ES-I3 (cell line): ENCODE data around the gene EFCAB5.
"Not testable (repeated sequence)": the region's sequence is repeated elsewhere in the genome, so short reads cannot be mapped to it uniquely, and the experiment has no call there.

Source experiments
- H3K36me3 ChIP-seq: 2 replicates; pipeline ENCODE4 v1.6.1; 2013; ENCODE audit warnings: mild to moderate bottlenecking, low read length, control low read depth, moderate library complexity; ENCODE audit not compliant: insufficient read depth
- H3K4me1 ChIP-seq: 2 replicates; pipeline ENCODE4 v1.6.1; 2013; ENCODE audit warnings: mild to moderate bottlenecking, control low read depth, low read length; ENCODE audit not compliant: insufficient read depth
- H3K9ac ChIP-seq: 2 replicates; pipeline ENCODE4 v1.6.1; 2013; ENCODE audit warnings: low read depth, mild to moderate bottlenecking, low read length, moderate library complexity
- H3K9me3 ChIP-seq: 2 replicates; pipeline ENCODE4 v1.6.1; 2013; ENCODE audit warnings: mild to moderate bottlenecking, low read length, moderate library complexity; ENCODE audit not compliant: control insufficient read depth, insufficient read depth

Gene EFCAB5

DNA sequence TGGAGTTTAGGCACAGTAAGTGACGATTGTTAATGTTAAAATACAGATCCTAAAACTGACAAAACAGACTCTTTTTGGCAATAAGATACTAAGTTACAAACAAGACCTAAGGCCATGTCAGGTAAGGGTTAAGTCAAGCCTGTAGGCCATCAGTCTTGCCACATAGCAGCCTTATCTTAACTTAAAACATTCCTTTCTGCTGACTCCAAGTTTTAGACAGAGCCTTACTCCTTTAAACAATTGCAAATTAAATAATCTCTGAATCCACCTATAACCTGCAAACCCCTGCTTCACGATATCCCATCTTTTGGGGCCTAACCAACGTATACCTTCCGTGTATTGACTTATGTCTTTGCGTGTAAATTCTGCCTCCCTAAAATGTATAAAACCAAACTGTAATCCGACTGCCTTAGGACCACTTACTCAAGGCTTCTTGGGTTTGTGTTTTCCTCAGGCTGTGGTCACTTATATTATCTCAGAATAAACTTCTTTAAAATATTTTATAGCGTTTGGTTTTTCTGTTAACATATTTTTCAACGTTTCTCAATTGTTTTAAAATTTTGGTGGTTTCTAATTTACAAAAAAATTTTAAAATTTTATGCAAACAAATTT is 64.4 kb downstream of the EFCAB5 start:
- no peaks in the 10 kb centered on the region; the same call in 1 of the 2 replicates for H3K9me3 ChIP-seq
- no peak overlapping the region for H3K9ac ChIP-seq
- H3K36me3 ChIP-seq, result no peaks in the 10 kb centered on the region
- peaks cover 6% of the 10 kb centered on the region for H3K4me1 ChIP-seq

DNA sequence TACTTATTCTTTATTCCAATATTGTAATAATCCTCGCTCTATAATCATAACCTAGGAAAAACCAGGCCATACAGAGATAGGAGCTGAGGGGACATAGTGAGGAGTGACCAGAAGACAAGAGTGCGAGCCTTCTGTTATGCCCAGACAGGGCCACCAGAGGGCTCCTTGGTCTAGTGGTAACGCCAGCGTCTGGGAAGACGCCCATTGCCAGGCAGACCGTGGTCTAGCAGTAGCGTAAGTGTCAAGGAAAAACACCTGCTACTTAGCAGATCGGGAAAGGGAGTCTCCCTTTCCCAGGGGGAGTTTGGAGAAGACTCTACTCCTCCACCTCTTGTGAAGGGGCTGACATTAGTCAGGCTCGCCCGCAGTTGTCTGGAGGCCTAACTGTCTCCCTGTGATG is 70.5 kb downstream of the EFCAB5 start:
- H3K9ac ChIP-seq, H3K4me1 ChIP-seq, H3K36me3 ChIP-seq, H3K9me3 ChIP-seq: not testable (repeated sequence)

- Histone ChIP-seq H3K36me3 (no peaks in the 10 kb centered on the region), H3K9ac (no peak overlapping the region), H3K4me1 (no peaks in the 10 kb centered on the region), H3K9me3 (no peaks in the 10 kb centered on the region)
Observed at GRCh38 chr17:30021708-30022317, 80.4 kb downstream of the EFCAB5 start.

- not testable (repeated sequence) for H3K36me3 ChIP-seq, H3K9me3 ChIP-seq, H3K9ac ChIP-seq, H3K4me1 ChIP-seq
Observed at GRCh38 chr17:30025325-30025724, 83.9 kb downstream of the EFCAB5 start.

GRCh38 chr17:30027676-30028075 is 86.2 kb downstream of the EFCAB5 start:
- Histone ChIP-seq H3K9ac (no peak overlapping the region), H3K4me1 (no peaks in the 10 kb centered on the region), H3K36me3 (no peaks in the 10 kb centered on the region), H3K9me3 (no peaks in the 10 kb centered on the region)

GRCh38 chr17:30031214-30031869 is 89.9 kb downstream of the EFCAB5 start:
- no peaks in the 10 kb centered on the region for H3K4me1 ChIP-seq
- H3K9me3 ChIP-seq, result no peaks in the 10 kb centered on the region
- no peak overlapping the region for H3K9ac ChIP-seq
- H3K36me3 ChIP-seq, result no peaks in the 10 kb centered on the region

- Histone ChIP-seq H3K36me3 (no peaks in the 10 kb centered on the region), H3K9ac (no peak overlapping the region), H3K4me1 (no peaks in the 10 kb centered on the region), H3K9me3 (peaks cover 8% of the 10 kb centered on the region)
Observed at GRCh38 chr17:30035369-30035768, 93.9 kb downstream of the EFCAB5 start.

- H3K9me3 ChIP-seq, result peaks cover 15% of the 10 kb centered on the region
- H3K36me3 ChIP-seq, result not testable (repeated sequence)
Observed at GRCh38 chr17:30040719-30041518, 99.5 kb downstream of the EFCAB5 start.

DNA sequence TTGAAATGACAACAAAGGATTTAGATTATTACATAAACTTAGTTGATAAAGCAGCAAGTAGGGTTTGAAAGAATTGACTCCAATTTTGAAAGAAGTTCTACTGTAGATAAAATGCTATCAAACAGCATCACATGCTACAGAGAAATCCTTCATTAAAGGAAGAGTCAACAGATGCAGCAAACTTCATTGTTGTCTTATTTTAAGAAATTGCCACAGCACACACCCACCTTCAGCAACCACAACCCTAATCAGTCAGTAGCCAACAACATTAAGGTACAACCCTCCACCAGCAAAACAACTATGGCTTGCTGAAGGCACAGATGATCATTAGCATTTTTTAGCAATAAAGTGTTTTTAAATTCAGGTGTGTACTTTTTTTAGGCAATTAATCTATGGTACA is 100.1 kb downstream of the EFCAB5 start:
- Histone ChIP-seq H3K9me3 (peaks cover 15% of the 10 kb centered on the region), H3K4me1 (no peaks in the 10 kb centered on the region), H3K9ac (no peak overlapping the region), H3K36me3 (no peaks in the 10 kb centered on the region)

More at GRCh38 chr17:30040719-30041518, 99.5 kb downstream of the EFCAB5 start:
- not testable (repeated sequence) for H3K9ac ChIP-seq, H3K4me1 ChIP-seq

GRCh38 chr17:30062372-30062771 is 120.9 kb downstream of the EFCAB5 start:
- no peaks in the 10 kb centered on the region; the same call in 1 of the 2 replicates for H3K36me3 ChIP-seq
- no peaks in the 10 kb centered on the region for H3K9me3 ChIP-seq
- H3K9ac ChIP-seq, result no peak overlapping the region
- no peaks in the 10 kb centered on the region for H3K4me1 ChIP-seq

GRCh38 chr17:30064738-30065137 is 123.3 kb downstream of the EFCAB5 start:
- Histone ChIP-seq H3K36me3 (no peaks in the 10 kb centered on the region; the same call in 1 of the 2 replicates), H3K9ac (no peak overlapping the region), H3K9me3 (no peaks in the 10 kb centered on the region), H3K4me1 (no peaks in the 10 kb centered on the region)

GRCh38 chr17:30068465-30068864 is 127.0 kb downstream of the EFCAB5 start:
- H3K9ac ChIP-seq, result no peak overlapping the region
- H3K9me3 ChIP-seq, result no peaks in the 10 kb centered on the region
- no peaks in the 10 kb centered on the region; the same call in 1 of the 2 replicates for H3K36me3 ChIP-seq
- H3K4me1 ChIP-seq, result no peaks in the 10 kb centered on the region

- Histone ChIP-seq H3K9ac (no peak overlapping the region), H3K9me3 (no peaks in the 10 kb centered on the region), H3K4me1 (no peaks in the 10 kb centered on the region), H3K36me3 (no peaks in the 10 kb centered on the region)
Observed at GRCh38 chr17:30074254-30074653, 132.8 kb downstream of the EFCAB5 start.

DNA sequence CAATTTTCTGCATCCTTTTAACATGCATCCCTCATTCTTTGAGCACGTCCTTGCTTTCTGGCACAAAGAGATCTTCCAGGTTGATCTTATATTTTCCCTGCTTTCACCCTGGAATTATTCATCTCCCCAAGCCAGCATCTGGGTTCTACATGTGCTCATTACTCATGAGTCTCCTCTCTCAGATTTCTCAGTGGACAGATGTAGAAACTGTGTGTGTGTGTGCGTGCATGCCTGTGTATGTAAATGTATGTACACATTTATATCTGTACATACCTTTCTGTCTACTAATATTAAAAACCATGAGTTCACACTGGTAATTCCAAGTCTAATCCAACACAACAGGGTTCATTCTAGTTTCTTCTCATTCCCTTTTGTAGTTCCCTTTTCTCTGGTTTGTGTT is 133.3 kb downstream of the EFCAB5 start:
- no peaks in the 10 kb centered on the region for H3K9me3 ChIP-seq
- no peak overlapping the region for H3K9ac ChIP-seq
- no peaks in the 10 kb centered on the region for H3K4me1 ChIP-seq
- no peaks in the 10 kb centered on the region for H3K36me3 ChIP-seq
